ENCODE data around the gene YWHAG. TPM values are rescaled to one million over a fixed set of nuclear protein-coding genes. Genes with fewer than 3 reads are reported as not detected.
A peak's percentile ranks its signal among the peaks of the same experiment; 100 is the strongest.

YWHAG gene
- total and polyA plus RNA-seq, 2 of the 13 experiments (the other 11 are each of a cell fraction or from before 2014, with no cell fraction given): 36.9 to 67.5 TPM

- TF ChIP-seq GPBP1L1 (CRISPR knock-in tag; IDR thresholded peaks at IDR 0.05): no peak
- TF ChIP-seq ZNF414 (CRISPR knock-in tag; IDR thresholded peaks at IDR 0.05): no peak
- TF ChIP-seq ERF (CRISPR knock-in tag; IDR thresholded peaks at IDR 0.05): peak; percentile 28
- no peak for TF ChIP-seq PHF5A (CRISPR knock-in tag; IDR thresholded peaks at IDR 0.05; ENCODE audit: low read depth, unreplicated experiment)
- peak; percentile 98 for TF ChIP-seq ZNF607 (CRISPR knock-in tag; IDR thresholded peaks at IDR 0.05; ENCODE audit: borderline replicate concordance)
- TF ChIP-seq NAIF1 (CRISPR knock-in tag; IDR thresholded peaks at IDR 0.05; ENCODE audit: borderline replicate concordance): no peak
- TF ChIP-seq ZNF503 (CRISPR knock-in tag; IDR thresholded peaks at IDR 0.05): no peak
- peak; percentile 94; the same call in 1 of the 2 replicates for TF ChIP-seq ZNF446 (CRISPR knock-in tag; IDR thresholded peaks at IDR 0.05)
- no peak for TF ChIP-seq ZNF30 (CRISPR knock-in tag; IDR thresholded peaks at IDR 0.05)
- TF ChIP-seq ZNF296 (CRISPR knock-in tag; conservative IDR thresholded peaks at IDR 0.05): no peak
- no peak for TF ChIP-seq ZBTB49 (CRISPR knock-in tag; IDR thresholded peaks at IDR 0.05; ENCODE audit: borderline replicate concordance)
- no peak for TF ChIP-seq TOE1 (CRISPR knock-in tag; IDR thresholded peaks at IDR 0.05)
- TF ChIP-seq THRA (CRISPR knock-in tag; IDR thresholded peaks at IDR 0.05; ENCODE audit: borderline replicate concordance): peak; percentile 7; the same call in 1 of the 2 replicates
- no peak for TF ChIP-seq ZNF205 (CRISPR knock-in tag; IDR thresholded peaks at IDR 0.05)
- peak; percentile 49; the same call in 1 of the 2 replicates for TF ChIP-seq ZSCAN29 (CRISPR knock-in tag; conservative IDR thresholded peaks at IDR 0.05)
- TF ChIP-seq CBX1 (IDR thresholded peaks at IDR 0.05; ENCODE audit: low read depth): no peak
- TF ChIP-seq ZKSCAN5 (CRISPR knock-in tag; IDR thresholded peaks at IDR 0.05): no peak
- no peak for TF ChIP-seq ZNF10 (CRISPR knock-in tag; IDR thresholded peaks at IDR 0.05; ENCODE audit: borderline replicate concordance, low read depth)
- peak; percentile 74; the same call in 1 of the 2 replicates for TF ChIP-seq HDAC1 (CRISPR knock-in tag; IDR thresholded peaks at IDR 0.05)
- TF ChIP-seq ZNF501 (CRISPR knock-in tag; IDR thresholded peaks at IDR 0.05): peak; percentile 77
These were observed 34.6 kb upstream of the YWHAG start (continued) for GRCh38 chr7:76393116-76394031.
